Measurements from ENCODE around the gene ADAT3.

The ADAT3 gene

DNA sequence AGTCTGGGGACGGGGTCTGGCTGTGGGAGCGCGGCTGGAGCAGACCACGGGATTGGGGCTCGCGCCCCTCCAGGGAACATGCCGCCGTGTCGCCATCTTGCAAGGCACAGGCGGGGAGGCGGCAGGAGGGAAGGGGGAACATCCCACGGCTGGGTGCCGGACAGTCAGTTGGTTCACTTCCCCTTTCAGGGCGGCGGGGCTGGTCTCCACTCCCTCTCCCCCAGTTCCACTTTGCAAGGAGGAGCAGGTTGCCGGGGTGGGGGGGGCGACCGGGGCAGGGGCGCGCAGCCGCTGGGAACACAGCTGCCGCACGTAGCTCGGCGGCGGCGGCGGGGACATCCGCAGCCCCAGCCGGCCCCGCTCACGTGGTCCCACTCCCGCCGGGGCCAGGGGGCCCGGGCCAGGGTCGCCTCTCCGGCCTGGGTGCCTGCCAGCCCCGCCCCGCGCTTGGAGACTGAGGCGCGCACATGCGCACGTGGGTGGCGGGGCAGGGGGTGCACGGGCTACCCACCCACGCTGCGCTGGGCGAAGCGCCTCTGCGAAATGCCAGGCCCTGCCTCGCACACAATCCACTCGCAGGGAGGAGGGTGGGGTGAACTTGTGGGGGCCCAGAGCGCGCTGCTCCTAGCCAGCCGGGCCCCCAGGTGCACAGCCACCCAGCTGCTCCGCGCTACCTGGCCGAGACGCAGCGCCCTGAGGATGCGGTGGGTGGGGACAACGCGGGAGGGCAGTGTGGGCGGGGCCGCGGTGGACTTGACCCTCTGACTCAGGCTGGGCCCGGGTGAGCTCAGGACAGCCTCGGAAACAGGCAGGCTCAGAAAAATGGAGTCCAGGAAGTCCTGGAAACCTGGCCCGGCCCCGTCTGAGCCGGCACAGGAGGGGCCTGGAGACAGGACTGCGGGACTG lies 48.2 kb upstream of the ADAT3 start:
- Histone ChIP-seq H3K9me3 (ENCODE audit: control insufficient read depth, insufficient read depth, low read length) (no peaks in the 10 kb centered on the region), H3K27ac (ENCODE audit: low read depth, low read length) (peak overlapping the region; percentile 80), H3K4me2 (ENCODE audit: low read length) (peak overlapping the region; percentile 98), H4K20me1 (ENCODE audit: control insufficient read depth, insufficient read depth, low read depth, low read length) (peaks cover 16% of the 10 kb centered on the region; the same call in 1 of the 2 replicates), H3K27me3 (ENCODE audit: control insufficient read depth, low read length) (no peaks in the 10 kb centered on the region), H3K4me3 (ENCODE audit: low read length) (peak overlapping the region; percentile 78), H3K79me2 (ENCODE audit: control insufficient read depth, low read length) (peaks cover 97% of the 10 kb centered on the region), H3K9me2 (replicated peaks; ENCODE audit: control insufficient read depth, low read length) (no peaks in the 10 kb centered on the region), H3F3A (ENCODE audit: control insufficient read depth, insufficient read depth) (peaks cover 18% of the 10 kb centered on the region), H3K4me1 (ENCODE audit: control insufficient read depth, low read length) (peaks cover 99% of the 10 kb centered on the region), H3K36me3 (ENCODE audit: control insufficient read depth, low read length) (peaks cover 10% of the 10 kb centered on the region)
- TF ChIP-seq, protein P1, sequence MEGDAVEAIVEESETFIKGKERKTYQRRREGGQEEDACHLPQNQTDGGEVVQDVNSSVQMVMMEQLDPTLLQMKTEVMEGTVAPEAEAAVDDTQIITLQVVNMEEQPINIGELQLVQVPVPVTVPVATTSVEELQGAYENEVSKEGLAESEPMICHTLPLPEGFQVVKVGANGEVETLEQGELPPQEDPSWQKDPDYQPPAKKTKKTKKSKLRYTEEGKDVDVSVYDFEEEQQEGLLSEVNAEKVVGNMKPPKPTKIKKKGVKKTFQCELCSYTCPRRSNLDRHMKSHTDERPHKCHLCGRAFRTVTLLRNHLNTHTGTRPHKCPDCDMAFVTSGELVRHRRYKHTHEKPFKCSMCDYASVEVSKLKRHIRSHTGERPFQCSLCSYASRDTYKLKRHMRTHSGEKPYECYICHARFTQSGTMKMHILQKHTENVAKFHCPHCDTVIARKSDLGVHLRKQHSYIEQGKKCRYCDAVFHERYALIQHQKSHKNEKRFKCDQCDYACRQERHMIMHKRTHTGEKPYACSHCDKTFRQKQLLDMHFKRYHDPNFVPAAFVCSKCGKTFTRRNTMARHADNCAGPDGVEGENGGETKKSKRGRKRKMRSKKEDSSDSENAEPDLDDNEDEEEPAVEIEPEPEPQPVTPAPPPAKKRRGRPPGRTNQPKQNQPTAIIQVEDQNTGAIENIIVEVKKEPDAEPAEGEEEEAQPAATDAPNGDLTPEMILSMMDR (IDR thresholded peaks at IDR 0.05; ENCODE audit: low read depth, low read length, poor library complexity, severe bottlenecking): no peak
- no peak for TF ChIP-seq EZH2phosphoT487 (IDR thresholded peaks at IDR 0.05; ENCODE audit: borderline replicate concordance, low read length)

DNA sequence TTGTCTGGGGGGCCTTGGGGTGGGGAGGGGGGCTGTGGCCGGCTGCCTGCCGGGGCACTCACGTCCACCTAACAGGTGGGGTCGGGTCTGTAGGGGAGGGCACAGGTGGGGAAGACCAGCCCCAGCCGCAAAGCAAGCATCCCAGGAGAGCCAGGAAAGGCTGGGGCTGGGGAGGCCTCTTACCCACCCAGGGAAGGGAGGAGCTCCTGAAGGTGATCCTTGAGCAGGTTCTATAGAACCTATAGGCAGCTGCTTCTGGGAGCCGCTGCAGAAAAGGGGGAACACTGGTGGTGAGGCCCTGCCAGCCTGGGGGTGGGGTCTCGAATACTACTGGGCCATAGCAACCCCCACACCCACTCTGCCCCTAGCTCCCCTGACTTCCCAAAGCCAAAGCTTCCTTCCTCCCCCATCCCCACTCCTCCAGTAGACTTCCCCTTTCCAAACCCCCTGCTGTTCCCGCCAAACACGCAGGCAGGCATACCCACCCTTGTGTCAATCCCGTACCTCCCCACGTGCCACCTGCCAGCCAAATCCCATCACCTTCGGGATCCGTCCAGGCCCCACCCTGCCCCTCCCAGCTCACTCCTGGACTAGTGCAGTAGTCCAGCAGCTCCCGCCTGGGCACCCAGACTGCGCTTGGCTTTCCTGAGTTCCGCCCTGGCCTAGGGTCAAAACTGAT lies 47.4 kb upstream of the ADAT3 start:
- H3F3A ChIP-seq (ENCODE audit: control insufficient read depth, insufficient read depth): peaks cover 18% of the 10 kb centered on the region
- H3K9me2 ChIP-seq (replicated peaks; ENCODE audit: control insufficient read depth, low read length): no peaks in the 10 kb centered on the region
- peaks cover 94% of the 10 kb centered on the region for H3K4me1 ChIP-seq (ENCODE audit: control insufficient read depth, low read length)
- peaks cover 10% of the 10 kb centered on the region for H3K36me3 ChIP-seq (ENCODE audit: control insufficient read depth, low read length)
- no peaks in the 10 kb centered on the region for H3K9me3 ChIP-seq (ENCODE audit: control insufficient read depth, insufficient read depth, low read length)
- TF ChIP-seq EZH2phosphoT487 (IDR thresholded peaks at IDR 0.05; ENCODE audit: borderline replicate concordance, low read length): no peak
- TF ChIP-seq, protein P1 (IDR thresholded peaks at IDR 0.05; ENCODE audit: low read depth, low read length, poor library complexity, severe bottlenecking): no peak
- H3K27me3 ChIP-seq (ENCODE audit: control insufficient read depth, low read length): no peaks in the 10 kb centered on the region
- H3K79me2 ChIP-seq (ENCODE audit: control insufficient read depth, low read length): peaks cover 96% of the 10 kb centered on the region
- peak overlapping the region; percentile 80 for H3K27ac ChIP-seq (ENCODE audit: low read depth, low read length)
- H4K20me1 ChIP-seq (ENCODE audit: control insufficient read depth, insufficient read depth, low read depth, low read length): peaks cover 13% of the 10 kb centered on the region; the same call in 1 of the 2 replicates
- peak overlapping the region; percentile 98 for H3K4me2 ChIP-seq (ENCODE audit: low read length)
- peak overlapping the region; percentile 78 for H3K4me3 ChIP-seq (ENCODE audit: low read length)

DNA sequence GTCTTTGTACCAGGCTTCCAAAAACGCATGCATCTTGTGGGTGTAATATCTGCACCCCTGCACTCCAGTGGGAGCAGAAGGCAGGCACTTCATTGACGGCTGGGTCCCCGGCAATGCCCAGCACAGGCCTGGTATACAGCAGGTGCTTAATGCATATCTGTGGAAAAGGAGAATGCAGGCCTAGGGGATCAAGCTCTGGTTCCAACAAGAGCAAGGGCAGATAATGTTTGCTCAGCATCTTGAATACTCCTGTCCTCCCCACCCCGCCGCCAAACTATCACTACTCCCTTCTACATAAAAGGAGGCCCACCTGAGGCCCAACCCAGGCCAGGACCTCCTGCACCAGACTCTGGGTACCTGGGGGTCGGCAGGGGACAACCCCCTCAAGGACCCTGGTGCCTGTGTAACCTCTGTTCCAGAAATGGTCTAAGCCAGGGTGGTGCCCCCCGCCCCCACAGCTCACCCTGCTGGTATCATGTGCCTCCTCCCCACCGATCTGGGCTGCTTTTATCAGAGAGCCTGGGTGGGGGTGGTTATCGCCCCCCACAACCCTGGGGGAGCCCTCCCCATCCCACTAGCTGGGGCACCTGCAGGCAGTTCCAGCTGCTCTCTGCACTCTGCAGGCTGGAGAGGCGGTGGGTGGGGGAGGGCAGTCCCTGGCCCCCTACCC lies 46.7 kb upstream of the ADAT3 start:
- H3K36me3 ChIP-seq (ENCODE audit: control insufficient read depth, low read length): peaks cover 6% of the 10 kb centered on the region; the same call in 1 of the 2 replicates
- H4K20me1 ChIP-seq (ENCODE audit: control insufficient read depth, insufficient read depth, low read depth, low read length): 0 out of 2 replicates have a peak, but pooled peaks cover 10% of the 10 kb centered on the region

More for the DNA sequence above, 46.7 kb upstream of the ADAT3 start:
- peak overlapping the region; percentile 7; the same call in 1 of the 2 replicates for H3K27ac ChIP-seq (ENCODE audit: low read depth, low read length)
- H3K4me1 ChIP-seq (ENCODE audit: control insufficient read depth, low read length): peaks cover 86% of the 10 kb centered on the region
- H3K4me2 ChIP-seq (ENCODE audit: low read length): peak overlapping the region; percentile 98
- H3K4me3 ChIP-seq (ENCODE audit: low read length): no peak overlapping the region
- TF ChIP-seq, protein P1 (IDR thresholded peaks at IDR 0.05; ENCODE audit: low read depth, low read length, poor library complexity, severe bottlenecking): no peak
- no peak for TF ChIP-seq EZH2phosphoT487 (IDR thresholded peaks at IDR 0.05; ENCODE audit: borderline replicate concordance, low read length)
- H3F3A ChIP-seq (ENCODE audit: control insufficient read depth, insufficient read depth): peaks cover 18% of the 10 kb centered on the region
- no peaks in the 10 kb centered on the region for H3K9me2 ChIP-seq (replicated peaks; ENCODE audit: control insufficient read depth, low read length)
- H3K9me3 ChIP-seq (ENCODE audit: control insufficient read depth, insufficient read depth, low read length): no peaks in the 10 kb centered on the region
- H3K79me2 ChIP-seq (ENCODE audit: control insufficient read depth, low read length): peaks cover 91% of the 10 kb centered on the region
- H3K27me3 ChIP-seq (ENCODE audit: control insufficient read depth, low read length): no peaks in the 10 kb centered on the region
